ENCODE results near the gene USP2.
"Not testable (repeated sequence)": the region's sequence is repeated elsewhere in the genome, so short reads cannot be mapped to it uniquely, and the experiment has no call there.

- not testable (repeated sequence) for TF ChIP-seq CTCF (IDR thresholded peaks at IDR 0.05; ENCODE audit: low read depth, low read length); POLR2A (IDR thresholded peaks at IDR 0.05; ENCODE audit: extremely low read depth, insufficient read length)
- TF ChIP-seq, protein P1, sequence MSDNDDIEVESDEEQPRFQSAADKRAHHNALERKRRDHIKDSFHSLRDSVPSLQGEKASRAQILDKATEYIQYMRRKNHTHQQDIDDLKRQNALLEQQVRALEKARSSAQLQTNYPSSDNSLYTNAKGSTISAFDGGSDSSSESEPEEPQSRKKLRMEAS (IDR thresholded peaks at IDR 0.05; ENCODE audit: low read depth, low read length), result not testable (repeated sequence)
Measured at GRCh38 chr11:119405448-119405847, 24.0 kb upstream of the USP2 start.

Data from NB4 (cell line).